MM.1S (cell line): ENCODE measurements around the gene NTM.

Experiments
- DNase-seq: peaks from one replicate; pipeline ENCODE4 v3.0.0-alpha.2; 2015
- H2AFZ ChIP-seq: fragments of 300-600 bp; sonication (generic); 2 replicates; pipeline ENCODE4 v1.6.0; 2016; ENCODE audit warnings: antibody characterized with exemption, low read length
- H3F3A ChIP-seq: fragments of 300-600 bp; sonication (generic); 2 replicates; pipeline ENCODE4 v1.6.1; 2016; ENCODE audit warnings: mild to moderate bottlenecking, antibody characterized with exemption, low read length, moderate library complexity, mixed read lengths; ENCODE audit not compliant: insufficient read depth
- H3K27ac ChIP-seq: fragments of 300-600 bp; sonication (generic); 2 replicates; pipeline ENCODE4 v1.5.1; 2016; ENCODE audit warnings: mild to moderate bottlenecking, low read length
- H3K27me3 ChIP-seq: fragments of 300-600 bp; sonication (generic); replicated peaks from 2 replicates; pipeline ENCODE4 v1.6.0; 2016; ENCODE audit warnings: low read length; ENCODE audit not compliant: insufficient read depth
- H3K36me3 ChIP-seq: fragments of 300-600 bp; sonication (generic); replicated peaks from 2 replicates; pipeline ENCODE4 v1.6.1; 2016; ENCODE audit warnings: mild to moderate bottlenecking, low read length, mixed read lengths; ENCODE audit not compliant: insufficient read depth
- H3K4me1 ChIP-seq: fragments of 300-600 bp; sonication (generic); 2 replicates; pipeline ENCODE4 v1.6.1; 2016; ENCODE audit warnings: low read length, mixed read lengths
- H3K4me2 ChIP-seq: fragments of 300-600 bp; sonication (generic); 2 replicates; pipeline ENCODE4 v1.6.0; 2016; ENCODE audit warnings: low read depth, low read length
- H3K4me3 ChIP-seq: fragments of 300-600 bp; sonication (generic); 2 replicates; pipeline ENCODE4 v1.5.1; 2016; ENCODE audit warnings: low read length, mixed read lengths
- H3K79me2 ChIP-seq: fragments of 300-600 bp; sonication (generic); 2 replicates; pipeline ENCODE4 v1.6.1; 2016; ENCODE audit warnings: mixed run types, low read length, mixed read lengths
- H3K9ac ChIP-seq: fragments of 300-600 bp; sonication (generic); 2 replicates; pipeline ENCODE4 v1.6.1; 2016; ENCODE audit warnings: low read length, mixed read lengths
- H3K9me2 ChIP-seq: fragments of 300-600 bp; sonication (generic); replicated peaks from 2 replicates; pipeline ENCODE4 v1.6.1; 2016; ENCODE audit warnings: mild to moderate bottlenecking, low read length, mixed read lengths; ENCODE audit not compliant: insufficient read depth
- H3K9me3 ChIP-seq: fragments of 300-600 bp; sonication (generic); replicated peaks from 2 replicates; pipeline ENCODE4 v1.6.1; 2016; ENCODE audit warnings: mild to moderate bottlenecking, low read length, mixed read lengths; ENCODE audit not compliant: insufficient read depth
- H4K20me1 ChIP-seq: fragments of 300-600 bp; sonication (generic); 2 replicates; pipeline ENCODE4 v1.6.1; 2016; ENCODE audit warnings: mild to moderate bottlenecking, low read length, moderate library complexity, mixed read lengths; ENCODE audit not compliant: insufficient read depth
- EZH2 ChIP-seq: fragments of 300-600 bp; sonication (generic); optimal IDR thresholded peaks from 2 replicates; pipeline ENCODE3; 2017; ENCODE audit warnings: low read depth, mild to moderate bottlenecking, antibody characterized with exemption, low read length, mixed read lengths
- EZH2phosphoT487 ChIP-seq: fragments of 300-600 bp; sonication (generic); IDR thresholded peaks from 2 replicates; pipeline ENCODE4 v1.6.1; 2018; ENCODE audit warnings: antibody characterized with exemption, low read length
- TF ChIP-seq, protein P1 (sequence below): fragments of 300-600 bp; sonication (generic); IDR thresholded peaks from 2 replicates; pipeline ENCODE4 v1.5.1; 2016; ENCODE audit warnings: antibody characterized with exemption, low read length, mixed read lengths

NTM gene

GRCh38 chr11:131652231-131652630 lies 281.8 kb downstream of the NTM start:
- Histone ChIP-seq H3K4me1 (no peaks in the 10 kb centered on the region), H3F3A (no peaks in the 10 kb centered on the region), H3K9me2 (no peaks in the 10 kb centered on the region), H3K9ac (no peak overlapping the region), H3K27ac (no peak overlapping the region), H3K4me2 (no peak overlapping the region), H3K36me3 (no peaks in the 10 kb centered on the region), H3K9me3 (no peaks in the 10 kb centered on the region), H2AFZ (no peak overlapping the region), H4K20me1 (no peaks in the 10 kb centered on the region), H3K27me3 (no peaks in the 10 kb centered on the region), H3K4me3 (no peak overlapping the region), H3K79me2 (no peaks in the 10 kb centered on the region)
- no peak for DNase-seq
- no peak for TF ChIP-seq EZH2
- TF ChIP-seq, protein P1, sequence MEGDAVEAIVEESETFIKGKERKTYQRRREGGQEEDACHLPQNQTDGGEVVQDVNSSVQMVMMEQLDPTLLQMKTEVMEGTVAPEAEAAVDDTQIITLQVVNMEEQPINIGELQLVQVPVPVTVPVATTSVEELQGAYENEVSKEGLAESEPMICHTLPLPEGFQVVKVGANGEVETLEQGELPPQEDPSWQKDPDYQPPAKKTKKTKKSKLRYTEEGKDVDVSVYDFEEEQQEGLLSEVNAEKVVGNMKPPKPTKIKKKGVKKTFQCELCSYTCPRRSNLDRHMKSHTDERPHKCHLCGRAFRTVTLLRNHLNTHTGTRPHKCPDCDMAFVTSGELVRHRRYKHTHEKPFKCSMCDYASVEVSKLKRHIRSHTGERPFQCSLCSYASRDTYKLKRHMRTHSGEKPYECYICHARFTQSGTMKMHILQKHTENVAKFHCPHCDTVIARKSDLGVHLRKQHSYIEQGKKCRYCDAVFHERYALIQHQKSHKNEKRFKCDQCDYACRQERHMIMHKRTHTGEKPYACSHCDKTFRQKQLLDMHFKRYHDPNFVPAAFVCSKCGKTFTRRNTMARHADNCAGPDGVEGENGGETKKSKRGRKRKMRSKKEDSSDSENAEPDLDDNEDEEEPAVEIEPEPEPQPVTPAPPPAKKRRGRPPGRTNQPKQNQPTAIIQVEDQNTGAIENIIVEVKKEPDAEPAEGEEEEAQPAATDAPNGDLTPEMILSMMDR: no peak
- no peak for TF ChIP-seq EZH2phosphoT487

DNA sequence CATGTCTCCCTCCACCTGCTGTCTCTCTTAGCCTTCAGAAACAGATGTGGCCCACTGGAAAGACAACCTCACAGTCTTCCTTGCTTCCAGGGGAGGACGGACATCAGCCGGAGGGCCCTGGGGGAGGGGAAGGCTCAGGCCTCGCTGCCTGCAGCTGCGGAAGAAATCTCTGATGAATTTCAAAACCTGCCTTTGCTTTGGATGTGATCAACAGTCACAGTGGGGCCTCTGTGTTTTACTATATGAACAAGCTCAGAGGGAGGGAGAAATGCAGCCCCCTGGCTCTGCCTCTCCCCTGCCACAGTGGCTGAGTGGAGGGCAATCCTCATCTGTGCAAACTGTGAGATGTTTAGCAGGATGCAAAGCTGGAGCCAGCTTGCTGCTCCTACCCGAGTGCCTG lies 282.8 kb downstream of the NTM start:
- no peaks in the 10 kb centered on the region for H3K9me2 ChIP-seq
- H3K27me3 ChIP-seq: no peaks in the 10 kb centered on the region
- no peak overlapping the region for H3K9ac ChIP-seq
- DNase-seq: no peak
- H3K79me2 ChIP-seq: no peaks in the 10 kb centered on the region
- no peak overlapping the region for H3K4me2 ChIP-seq
- no peaks in the 10 kb centered on the region for H3K4me1 ChIP-seq
- no peaks in the 10 kb centered on the region for H3K9me3 ChIP-seq
- H3K4me3 ChIP-seq: no peak overlapping the region
- H3K27ac ChIP-seq: no peak overlapping the region
- no peaks in the 10 kb centered on the region for H4K20me1 ChIP-seq
- TF ChIP-seq EZH2 (no peak), EZH2phosphoT487 (no peak)
- TF ChIP-seq, protein P1: no peak
- no peaks in the 10 kb centered on the region for H3F3A ChIP-seq
- H2AFZ ChIP-seq: no peak overlapping the region
- no peaks in the 10 kb centered on the region for H3K36me3 ChIP-seq

DNA sequence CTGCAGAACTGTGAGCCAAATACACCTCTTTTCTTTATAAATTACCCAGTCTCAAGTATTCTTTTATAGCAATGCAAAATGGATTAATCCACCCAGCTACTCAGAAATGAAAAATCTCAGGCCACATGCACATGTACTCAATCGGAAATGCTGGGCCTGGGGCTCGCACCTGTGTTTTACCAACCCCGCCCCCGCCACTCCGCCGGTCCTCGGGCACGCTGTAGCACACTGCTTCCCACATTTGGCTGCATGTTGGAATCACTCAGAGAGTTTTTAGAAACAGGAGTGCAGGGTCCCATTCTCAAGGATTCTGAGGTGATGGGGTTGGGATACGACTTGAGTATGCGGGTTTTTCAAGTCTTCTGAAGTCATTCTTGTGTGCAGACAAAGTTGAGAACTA lies 284.4 kb downstream of the NTM start:
- Histone ChIP-seq H3F3A (no peaks in the 10 kb centered on the region), H3K9ac (no peak overlapping the region), H3K36me3 (no peaks in the 10 kb centered on the region), H3K4me1 (no peaks in the 10 kb centered on the region), H4K20me1 (no peaks in the 10 kb centered on the region), H3K9me3 (no peaks in the 10 kb centered on the region), H3K9me2 (no peaks in the 10 kb centered on the region), H3K4me3 (no peak overlapping the region), H3K27me3 (no peaks in the 10 kb centered on the region), H3K27ac (no peak overlapping the region), H2AFZ (no peak overlapping the region), H3K79me2 (no peaks in the 10 kb centered on the region), H3K4me2 (no peak overlapping the region)
- TF ChIP-seq EZH2phosphoT487: no peak
- TF ChIP-seq EZH2: no peak
- TF ChIP-seq, protein P1: no peak
- DNase-seq: no peak
